Hindlimb muscle (tissue), 1 donor: ENCODE data around the gene ABCC10. TPM values are rescaled to one million over a fixed set of nuclear protein-coding genes. Genes with fewer than 3 reads are reported as not detected.
"Not testable (repeated sequence)": the region's sequence is repeated elsewhere in the genome, so short reads cannot be mapped to it uniquely, and the experiment has no call there.

Experiments
- DNase-seq: peaks from one replicate; pipeline ENCODE4 v3.0.0-alpha.2; 2013
- polyA plus RNA-seq: library from polyadenylated mRNA; unstranded; fragments of 120-200 nt; gene quantifications from one replicate; pipeline ENCODE4 v1.2.1, GENCODE V29; 2013; ENCODE audit not compliant: insufficient read length

The ABCC10 gene
- polyA plus RNA-seq, 1 donor: 23.4 TPM

DNA sequence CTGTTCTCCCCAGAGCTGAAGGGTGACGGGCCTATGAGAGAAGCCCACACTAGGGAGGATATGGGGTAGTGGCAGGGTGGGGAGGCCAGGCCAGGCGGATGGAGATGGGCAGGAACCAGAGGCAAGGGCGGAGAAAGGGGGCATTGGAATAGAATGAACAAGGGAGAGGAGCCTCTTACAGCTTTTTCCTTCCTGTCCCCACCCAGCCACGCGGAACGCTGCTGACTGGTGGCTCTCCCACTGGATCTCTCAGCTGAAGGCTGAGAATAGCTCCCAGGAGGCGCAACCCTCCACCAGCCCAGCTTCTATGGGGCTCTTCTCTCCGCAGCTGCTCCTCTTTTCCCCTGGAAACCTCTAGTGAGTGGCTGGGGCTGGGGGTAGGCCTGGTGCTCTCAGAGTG lies 17.2 kb downstream of the ABCC10 start:
- DNase-seq: no peak

GRCh38 chr6:43445576-43445975 lies 18.2 kb downstream of the ABCC10 start:
- no peak for DNase-seq

GRCh38 chr6:43447604-43448003 lies 20.3 kb downstream of the ABCC10 start:
- DNase-seq: no peak

DNA sequence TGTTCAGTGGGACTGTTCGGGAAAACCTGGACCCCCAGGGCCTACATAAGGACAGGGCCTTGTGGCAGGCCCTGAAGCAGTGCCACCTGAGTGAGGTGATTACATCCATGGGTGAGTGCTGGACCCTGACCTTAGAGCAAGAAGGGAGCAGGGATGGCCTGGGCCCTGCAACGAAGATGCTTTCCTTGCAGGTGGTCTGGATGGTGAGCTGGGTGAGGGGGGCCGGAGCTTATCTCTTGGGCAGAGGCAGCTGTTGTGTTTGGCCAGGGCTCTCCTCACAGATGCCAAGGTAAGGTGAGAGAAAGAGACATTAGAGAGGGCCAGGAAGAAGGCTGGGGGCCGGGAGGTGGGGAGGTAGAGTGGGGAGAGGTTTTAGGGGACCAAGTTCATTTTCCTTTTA lies 21.6 kb downstream of the ABCC10 start:
- no peak for DNase-seq

GRCh38 chr6:43450699-43451131 lies 23.4 kb downstream of the ABCC10 start:
- DNase-seq: no peak

DNA sequence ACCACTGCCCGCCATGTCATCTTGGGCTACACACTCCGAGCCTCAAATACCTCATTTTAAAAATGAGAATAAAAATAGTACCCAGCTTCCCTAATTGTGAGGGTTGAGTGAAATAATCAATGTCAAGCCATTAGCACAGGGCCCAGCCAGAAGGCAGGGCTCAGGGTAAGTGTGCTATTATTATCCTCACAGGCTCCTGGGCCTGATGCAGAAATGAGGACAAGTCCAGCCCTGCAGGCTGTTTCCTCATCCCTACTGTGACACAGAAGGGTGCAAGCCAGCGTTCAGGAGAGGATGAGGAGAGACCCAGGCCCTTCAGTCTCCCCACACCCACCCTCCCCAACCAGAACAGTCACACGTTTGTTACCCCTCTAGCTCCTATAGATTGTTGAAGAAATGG lies 24.0 kb downstream of the ABCC10 start:
- DNase-seq: no peak

- no peak for DNase-seq
Measured at GRCh38 chr6:43451939-43452338, 24.6 kb downstream of the ABCC10 start.

GRCh38 chr6:43452896-43453295 lies 25.6 kb downstream of the ABCC10 start:
- DNase-seq: no peak

- no peak for DNase-seq
Measured at GRCh38 chr6:43453831-43454230, 26.5 kb downstream of the ABCC10 start.

GRCh38 chr6:43454290-43454695 lies 27.0 kb downstream of the ABCC10 start:
- no peak for DNase-seq

DNA sequence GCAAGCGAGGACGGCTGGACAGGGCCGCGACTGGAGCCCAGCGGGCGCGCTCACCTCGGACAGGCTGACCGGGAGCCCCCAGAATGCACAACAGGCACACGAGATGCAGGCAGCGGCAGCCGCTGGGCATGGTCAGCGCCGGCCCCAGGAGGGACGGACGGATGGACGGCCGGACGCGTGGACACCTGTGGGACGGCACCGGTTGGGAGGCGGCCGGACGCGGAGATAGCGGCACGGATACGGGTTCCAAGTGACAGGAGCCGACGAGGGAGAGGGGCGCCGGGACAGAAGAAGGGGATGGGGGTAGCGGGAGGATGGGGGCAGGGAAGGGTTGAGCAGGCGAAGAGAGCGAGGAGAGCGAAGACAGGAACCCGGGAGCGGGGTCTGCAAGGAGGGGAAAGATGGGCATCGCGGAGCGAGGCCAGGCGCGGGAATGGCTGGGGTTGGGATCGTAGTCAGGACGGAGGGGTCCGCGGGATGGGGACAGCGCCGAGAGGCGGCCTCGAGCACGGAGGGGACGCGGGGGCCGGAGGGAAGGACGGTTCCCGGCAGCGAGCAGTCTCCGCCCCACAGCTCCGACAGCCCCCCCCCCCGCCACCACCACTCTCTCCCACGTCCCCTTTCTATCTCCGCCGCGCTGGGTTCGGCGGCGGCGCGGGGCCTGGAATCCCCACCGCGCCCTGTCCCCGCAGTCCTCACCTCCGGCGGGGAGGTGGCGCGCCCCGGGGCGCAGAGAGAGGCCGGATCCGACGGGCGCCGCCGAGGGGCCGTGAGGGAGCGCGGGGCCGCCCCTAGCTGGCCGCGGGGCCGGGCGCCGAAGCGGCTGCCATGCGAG lies 27.6 kb downstream of the ABCC10 start:
- peak; percentile 87 for DNase-seq

GRCh38 chr6:43455531-43456428 lies 28.4 kb downstream of the ABCC10 start, which contains the start of gene DLK2:
Gene DLK2, minus strand, starts transcription at chr6:43455548. Its CDS starts 723 bp downstream, at chr6:43454825.
- DNase-seq: no peak

GRCh38 chr6:43457643-43458042 lies 30.3 kb downstream of the ABCC10 start:
- no peak for DNase-seq

DNA sequence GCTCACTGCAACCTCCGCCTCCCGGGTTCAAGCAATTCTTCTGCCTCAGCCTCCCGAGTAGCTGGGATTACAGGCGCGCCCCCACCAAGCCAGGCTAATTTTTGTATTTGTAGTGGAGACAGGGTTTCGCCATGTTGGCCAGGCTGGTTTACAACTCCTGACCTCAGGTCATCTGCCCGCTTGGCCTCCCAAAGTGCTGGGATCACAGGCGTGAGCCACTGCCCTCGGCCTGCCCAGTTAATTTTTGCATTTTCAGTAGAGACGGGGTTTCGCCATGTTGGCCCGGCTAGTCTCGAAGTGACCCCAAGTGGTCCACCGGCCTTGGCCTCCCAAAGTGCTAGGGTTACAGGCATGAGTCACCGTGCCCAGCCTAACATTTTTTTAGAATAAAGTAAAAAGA lies 30.8 kb downstream of the ABCC10 start:
- not testable (repeated sequence) for DNase-seq

DNA sequence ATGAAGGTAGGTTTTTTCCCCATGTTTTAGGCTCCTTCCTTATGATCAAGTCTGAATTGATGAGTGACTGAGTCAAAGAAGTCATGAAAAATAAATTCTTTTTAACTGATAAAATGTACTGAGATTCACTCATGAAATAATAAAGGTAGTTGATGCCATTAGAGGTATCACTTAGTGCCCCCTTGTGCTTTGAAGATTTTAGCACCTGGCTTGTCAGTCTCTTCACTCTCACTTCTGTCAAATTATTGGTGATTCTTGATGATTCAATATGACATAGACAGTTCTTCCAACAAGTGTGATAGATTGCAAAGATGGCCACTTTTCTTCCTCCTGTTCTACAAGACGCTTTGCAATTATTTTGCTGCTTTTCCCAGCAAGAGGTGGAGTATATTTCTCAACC lies 32.2 kb downstream of the ABCC10 start:
- DNase-seq: no peak

GRCh38 chr6:43460032-43460431 lies 32.7 kb downstream of the ABCC10 start:
- no peak for DNase-seq

DNA sequence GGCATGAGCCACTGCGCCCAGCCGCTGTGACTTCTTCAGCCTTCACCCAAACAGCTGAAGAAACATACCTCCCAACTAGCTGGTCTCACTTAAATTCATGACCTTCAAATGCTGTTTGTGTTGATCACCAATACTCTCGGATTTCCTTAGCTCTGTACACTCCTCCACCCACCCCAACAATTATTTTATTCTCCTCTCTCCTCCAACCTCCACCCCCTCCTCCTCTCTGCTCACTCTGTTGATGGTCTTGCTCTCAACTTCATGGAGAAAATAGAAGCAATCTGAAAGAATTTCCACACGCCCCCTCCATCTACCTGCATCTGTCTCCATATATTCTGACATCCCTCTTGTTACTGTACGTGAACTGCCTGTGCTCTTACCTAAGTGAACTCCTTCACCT lies 34.6 kb downstream of the ABCC10 start:
- no peak for DNase-seq

DNA sequence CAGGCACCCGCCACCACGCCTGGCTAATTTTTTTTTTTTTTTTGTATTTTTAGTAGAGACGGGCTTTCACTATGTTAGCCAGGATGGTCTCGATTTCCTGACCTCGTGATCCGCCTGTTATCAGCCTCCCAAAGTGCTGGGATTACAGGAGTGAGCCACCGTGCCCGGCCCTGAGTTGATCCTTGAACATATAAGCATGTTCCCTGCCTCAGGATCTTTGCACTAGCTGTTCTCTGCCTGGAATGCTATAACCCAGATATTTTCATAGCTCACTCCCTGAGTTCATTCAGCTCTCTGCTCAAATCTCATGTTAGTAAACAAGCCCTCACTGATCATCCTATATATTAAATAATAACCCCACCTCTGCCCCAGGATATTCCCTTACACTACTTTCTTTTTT lies 37.0 kb downstream of the ABCC10 start:
- DNase-seq: no peak

- no peak for DNase-seq
Measured at GRCh38 chr6:43465948-43466347, 38.6 kb downstream of the ABCC10 start.

DNA sequence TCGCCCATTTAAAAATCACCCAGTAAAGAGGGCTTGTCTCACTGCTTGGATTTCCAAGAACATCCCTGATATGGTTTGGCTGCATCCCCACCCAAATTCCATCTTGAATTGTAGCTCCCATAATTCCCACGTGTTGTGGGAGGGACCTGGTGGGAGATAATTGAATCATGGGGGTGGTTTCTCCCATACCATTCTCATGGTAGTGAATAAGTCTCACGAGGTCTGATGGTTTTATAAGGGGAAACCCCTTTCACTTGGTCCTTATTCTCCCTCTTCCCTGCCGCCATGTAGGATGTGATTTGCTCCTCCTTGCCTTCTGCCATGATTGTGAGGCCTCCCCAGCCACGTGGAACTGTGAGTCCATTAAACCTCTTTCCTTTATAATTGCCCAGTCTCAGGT lies 39.9 kb downstream of the ABCC10 start:
- not testable (repeated sequence) for DNase-seq

- DNase-seq: no peak
Measured at GRCh38 chr6:43467752-43468151, 40.4 kb downstream of the ABCC10 start.

- no peak for DNase-seq
Measured at GRCh38 chr6:43468240-43468639, 40.9 kb downstream of the ABCC10 start.
